HG03045 (cell line): ENCODE measurements around the gene TXNL1.

Source experiments
- ATAC-seq: cut with Tn5 transposase; IDR thresholded peaks from one replicate; pipeline ENCODE4 v1.9.1; 2021; ENCODE audit warnings: mild to moderate bottlenecking, moderate library complexity; ENCODE audit not compliant: unreplicated experiment

The TXNL1 gene

DNA sequence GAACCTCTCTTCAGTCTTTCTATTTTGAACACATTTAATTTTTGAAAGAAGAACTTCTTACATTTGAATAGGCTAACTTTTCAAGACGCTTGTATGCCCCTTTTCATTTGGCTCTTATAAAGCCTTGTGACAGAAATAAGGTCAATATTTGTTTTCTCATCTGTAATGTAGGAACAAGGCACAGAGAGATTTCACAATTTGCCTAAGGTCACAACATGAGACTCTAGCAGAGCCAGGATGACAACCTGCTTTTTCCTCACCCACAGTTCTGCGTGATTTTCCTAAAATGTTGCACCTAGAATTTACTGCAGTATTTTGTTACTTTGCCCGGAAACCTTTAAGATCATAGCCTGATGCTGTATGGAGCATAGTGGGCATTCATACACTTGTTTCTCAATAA lies 67.4 kb downstream of the TXNL1 start:
- ATAC-seq = no peak

DNA sequence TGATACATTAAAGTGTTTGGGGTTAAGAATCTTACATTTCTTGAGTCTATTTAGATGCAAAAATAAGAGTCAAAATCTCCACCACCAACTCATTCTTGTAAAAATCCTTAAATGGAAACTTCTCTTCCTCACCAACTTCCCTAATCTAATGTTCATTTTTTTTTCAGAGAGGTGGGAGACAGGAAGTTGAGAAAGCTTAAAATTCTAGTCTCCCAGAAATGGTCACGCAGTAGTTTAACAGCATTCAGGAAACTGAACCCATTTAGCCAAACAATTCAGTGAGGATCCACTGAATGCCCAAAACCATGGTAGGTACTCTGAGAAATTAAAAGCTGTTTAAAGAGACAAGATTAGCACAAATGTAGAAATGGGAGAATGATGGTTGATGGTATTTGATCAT lies 69.0 kb downstream of the TXNL1 start:
- no peak for ATAC-seq

DNA sequence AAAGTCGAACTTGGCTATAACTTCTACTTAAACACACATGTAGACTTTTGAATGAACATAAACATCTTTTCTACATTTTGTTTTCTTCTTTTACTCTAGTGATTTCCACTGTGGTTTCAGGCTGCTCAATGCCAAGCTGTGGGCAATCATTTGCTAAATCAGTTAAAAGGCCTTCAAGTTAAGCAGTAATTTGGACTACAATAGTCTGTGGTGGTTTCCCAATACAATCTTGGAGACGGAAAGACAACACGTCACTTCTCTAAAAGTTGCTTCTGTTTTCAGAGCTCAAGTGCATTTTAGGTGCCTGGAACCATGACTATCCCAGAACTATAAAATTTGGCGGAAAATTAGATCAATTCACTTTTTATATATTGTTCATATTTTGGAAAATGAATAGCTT lies 69.4 kb downstream of the TXNL1 start:
- ATAC-seq = no peak

DNA sequence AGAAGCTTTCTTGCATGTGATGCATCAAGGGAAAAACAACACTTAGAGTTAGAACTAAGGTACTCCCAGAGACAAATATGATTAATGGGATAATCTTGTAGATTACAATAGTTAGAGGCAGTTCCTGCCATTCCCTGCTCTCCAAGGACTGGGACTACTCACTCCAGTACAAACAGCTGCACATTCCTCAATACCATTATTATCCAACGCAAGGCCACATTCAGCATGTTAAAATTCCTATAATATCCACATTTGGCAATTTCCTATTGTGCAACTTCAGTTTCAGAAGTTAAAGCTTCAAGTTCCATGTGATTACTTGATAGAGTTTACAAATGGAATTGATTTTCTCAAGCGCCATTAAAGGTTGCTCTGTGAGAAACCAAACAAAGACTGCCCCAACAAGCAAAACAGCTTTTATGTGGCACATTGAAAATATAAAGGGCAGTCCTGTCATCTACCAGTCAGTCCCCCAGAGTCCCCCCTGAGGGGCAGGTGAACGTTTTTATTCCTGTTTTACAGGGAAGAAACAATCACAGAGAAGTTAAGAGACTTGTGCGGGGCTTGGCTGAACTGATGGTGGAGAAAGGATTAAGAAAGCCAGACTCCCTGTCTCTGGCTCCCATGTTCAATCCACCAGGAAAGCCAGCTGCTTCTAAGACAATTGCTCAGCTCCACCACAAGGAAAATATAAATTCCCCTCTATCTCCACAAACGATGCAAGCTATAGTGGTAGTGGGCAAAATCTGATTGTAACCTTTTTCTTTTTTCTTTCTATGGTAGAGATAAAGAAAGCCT lies 72.6 kb downstream of the TXNL1 start:
- no peak for ATAC-seq

DNA sequence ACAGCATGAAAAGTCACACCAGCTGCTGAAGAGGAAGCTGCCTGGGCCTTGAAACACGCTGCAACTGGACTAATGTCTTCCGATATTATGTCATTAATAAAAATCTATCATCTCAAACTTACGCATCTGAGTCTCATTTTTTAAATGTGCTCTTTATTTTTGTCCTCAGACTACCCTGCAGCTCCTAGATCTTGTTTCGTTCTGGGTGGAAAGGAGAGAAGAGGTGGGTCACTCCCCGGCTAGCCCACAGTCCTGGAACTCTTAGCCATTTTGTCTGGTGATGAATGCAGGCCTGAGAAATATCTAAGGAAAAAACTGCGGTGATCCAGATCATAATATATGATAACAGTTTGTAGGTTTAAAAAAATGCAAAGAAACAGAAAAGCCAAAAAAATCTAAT lies 73.3 kb downstream of the TXNL1 start:
- ATAC-seq = no peak

- ATAC-seq = no peak
These were observed 74.8 kb downstream of the TXNL1 start for GRCh38 chr18:56563568-56563967.

DNA sequence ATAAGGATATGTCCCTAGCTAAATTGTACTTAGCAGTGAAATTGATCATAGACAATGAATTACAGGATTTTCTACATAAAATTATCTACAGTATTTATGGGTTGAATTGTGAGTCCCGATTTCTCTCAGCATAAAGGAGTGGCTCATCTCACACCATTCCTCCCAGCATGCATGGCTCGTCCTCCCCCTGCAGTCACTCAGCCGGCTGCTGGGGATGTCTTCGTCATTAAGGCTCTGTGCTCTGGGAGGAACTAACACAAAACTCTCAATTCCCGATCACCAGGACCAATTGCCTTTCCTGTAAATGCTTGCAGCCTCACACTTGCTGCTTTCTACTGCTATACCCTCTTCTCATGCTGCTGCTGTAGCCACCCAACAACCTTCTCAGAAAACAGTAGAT lies 75.9 kb downstream of the TXNL1 start:
- ATAC-seq = no peak

- ATAC-seq = no peak
These were observed 77.4 kb downstream of the TXNL1 start for GRCh38 chr18:56560992-56561391.

- no peak for ATAC-seq
These were observed 79.3 kb downstream of the TXNL1 start for GRCh38 chr18:56559044-56559443.

DNA sequence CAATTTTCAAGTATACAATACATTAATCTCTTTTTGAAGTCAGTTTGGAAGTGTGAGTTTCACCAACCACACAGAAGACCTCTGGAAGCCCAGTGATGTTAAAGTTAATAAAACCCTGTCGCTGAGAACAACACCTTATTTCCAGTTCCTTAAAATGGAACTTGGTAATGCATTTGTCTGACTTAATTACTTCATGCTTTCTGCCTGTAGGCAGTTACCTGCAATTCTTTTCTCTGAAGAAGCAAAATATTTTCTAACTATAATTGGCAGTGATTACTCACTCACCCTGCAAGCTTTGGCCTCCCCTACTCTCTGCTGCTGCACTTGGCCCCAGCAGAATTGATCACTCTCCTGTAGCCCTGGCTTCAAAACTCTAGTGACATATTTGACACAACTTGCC lies 81.5 kb downstream of the TXNL1 start:
- ATAC-seq = no peak

- ATAC-seq = no peak
These were observed 88.3 kb downstream of the TXNL1 start for GRCh38 chr18:56550121-56550520.
